ENCODE results near the gene BTBD9. TPM values are rescaled to one million over a fixed set of nuclear protein-coding genes. Genes with fewer than 3 reads are reported as not detected.

Gene BTBD9
- total and polyA plus RNA-seq, 2 donors (not counting 3 experiments of a cell fraction or from before 2014, with no cell fraction given) = 4.9 to 15.0 TPM

GRCh38 chr6:38241200-38241871 is 398.4 kb downstream of the BTBD9 start:
- no peaks in the 10 kb centered on the region for H3K79me2 ChIP-seq (ENCODE audit: control insufficient read depth, insufficient read depth, low read length)
- no peak for TF ChIP-seq POLR2A (IDR thresholded peaks at IDR 0.05; ENCODE audit: low read depth, low read length)
- no peak for DNase-seq (ENCODE audit: low read depth, low spot score)
- POLR2A ChIA-PET = no interaction called here
- CTCF ChIA-PET = interaction anchor here (1.0 kb wide), 1 partner anchor 16 kb away, joined by 4 read pairs; no protein-coding TSS in a partner anchor
- BruUV-seq (replicated peaks) = no TSS peak
- no peaks in the 10 kb centered on the region for H4K20me1 ChIP-seq (replicated peaks; ENCODE audit: control insufficient read depth, extremely low read depth, insufficient read depth, low read length)
- no peaks in the 10 kb centered on the region for H3K4me1 ChIP-seq (ENCODE audit: control insufficient read depth, extremely low read depth, insufficient read depth, low read length)
- H3K4me2 ChIP-seq (ENCODE audit: insufficient read depth, low read length) = no peak overlapping the region
- no peaks in the 10 kb centered on the region for H3K9me1 ChIP-seq (replicated peaks; ENCODE audit: control insufficient read depth, extremely low read depth, insufficient read depth, low read length)
- FAIRE-seq = no peak
- no peaks in the 10 kb centered on the region for H3K9me3 ChIP-seq (replicated peaks; ENCODE audit: control insufficient read depth, insufficient read depth, low read length)
- no peak overlapping the region for H2AFZ ChIP-seq (ENCODE audit: low read depth, low read length)
- intact Hi-C loops (cut with micrococcal nuclease) = no loop called here
- no peaks in the 10 kb centered on the region for H3K36me3 ChIP-seq (ENCODE audit: control insufficient read depth in 2 of 2, extremely low read depth in 1 of 2, insufficient read depth in 2 of 2, low read length in 2 of 2)
- no peak overlapping the region for H3K9ac ChIP-seq (replicated peaks; ENCODE audit: extremely low read depth, insufficient read depth, low read length)
- dilution Hi-C loops (cut with MboI; ENCODE audit: extremely low pct_ligation_motif_present, low sequenced_read_pairs) = no loop called here
- H3K4me3 ChIP-seq (replicated peaks in 1 of 3; ENCODE audit: insufficient read depth in 1 of 3, low read depth in 1 of 3, low read length in 3 of 3) = no peak overlapping the region
- no peak overlapping the region for H3K27ac ChIP-seq (ENCODE audit: insufficient read depth, low read depth, low read length)
- no peaks in the 10 kb centered on the region for H3K27me3 ChIP-seq (ENCODE audit: control insufficient read depth in 2 of 2, insufficient read depth in 2 of 2, low read length in 2 of 2)

GRCh38 chr6:38239719-38240451 is 399.8 kb downstream of the BTBD9 start:
- H3K79me2 ChIP-seq (ENCODE audit: control insufficient read depth, insufficient read depth, low read length) = no peaks in the 10 kb centered on the region
- ChIA-PET CTCF (no interaction called here), POLR2A (no interaction called here)
- H3K9ac ChIP-seq (replicated peaks; ENCODE audit: extremely low read depth, insufficient read depth, low read length) = no peak overlapping the region
- H3K4me3 ChIP-seq (replicated peaks in 1 of 3; ENCODE audit: insufficient read depth in 1 of 3, low read depth in 1 of 3, low read length in 3 of 3) = no peak overlapping the region
- no peaks in the 10 kb centered on the region for H3K4me1 ChIP-seq (ENCODE audit: control insufficient read depth, extremely low read depth, insufficient read depth, low read length)
- no peak overlapping the region for H3K27ac ChIP-seq (ENCODE audit: insufficient read depth, low read depth, low read length)
- H3K9me3 ChIP-seq (replicated peaks; ENCODE audit: control insufficient read depth, insufficient read depth, low read length) = no peaks in the 10 kb centered on the region
- dilution Hi-C loops (cut with MboI; ENCODE audit: extremely low pct_ligation_motif_present, low sequenced_read_pairs) = no loop called here
- H3K36me3 ChIP-seq (ENCODE audit: control insufficient read depth in 2 of 2, extremely low read depth in 1 of 2, insufficient read depth in 2 of 2, low read length in 2 of 2) = no peaks in the 10 kb centered on the region
- peak; percentile 29 for DNase-seq (ENCODE audit: low read depth, low spot score)
- H3K9me1 ChIP-seq (replicated peaks; ENCODE audit: control insufficient read depth, extremely low read depth, insufficient read depth, low read length) = no peaks in the 10 kb centered on the region
- no peak for FAIRE-seq
- no TSS peak for BruUV-seq (replicated peaks)
- no peaks in the 10 kb centered on the region for H3K27me3 ChIP-seq (ENCODE audit: control insufficient read depth in 2 of 2, insufficient read depth in 2 of 2, low read length in 2 of 2)
- intact Hi-C loops (cut with micrococcal nuclease) = no loop called here
- no peak overlapping the region for H2AFZ ChIP-seq (ENCODE audit: low read depth, low read length)
- no peak overlapping the region for H3K4me2 ChIP-seq (ENCODE audit: insufficient read depth, low read length)
- TF ChIP-seq EZH2 (IDR thresholded peaks at IDR 0.05; ENCODE audit: borderline replicate concordance, low read depth, low read length, severe bottlenecking) (no peak), FOS (IDR thresholded peaks at IDR 0.05; ENCODE audit: borderline replicate concordance, insufficient read depth, low read length) (no peak), JUN (IDR thresholded peaks at IDR 0.05; ENCODE audit: borderline replicate concordance, insufficient read depth, insufficient read length, low read depth) (no peak), MAX (IDR thresholded peaks at IDR 0.05; ENCODE audit: insufficient read depth, insufficient read length) (no peak), MYC (IDR thresholded peaks at IDR 0.05; ENCODE audit: low read depth, low read length) (no peak), POLR2A (IDR thresholded peaks at IDR 0.05; ENCODE audit: low read depth, low read length) (no peak), POLR2AphosphoS5 (IDR thresholded peaks at IDR 0.05; ENCODE audit: insufficient read depth, low read depth, low read length) (no peak), GATA2 (IDR thresholded peaks at IDR 0.05; ENCODE audit: insufficient read depth, insufficient read length, low read depth, low read length) (no peak), CTCF (IDR thresholded peaks at IDR 0.05; ENCODE audit: extremely low read depth in 1 of 2, insufficient read depth in 1 of 2, low read depth in 1 of 2, low read length in 2 of 2) (no peak)
- H4K20me1 ChIP-seq (replicated peaks; ENCODE audit: control insufficient read depth, extremely low read depth, insufficient read depth, low read length) = peaks cover 3% of the 10 kb centered on the region

All from endothelial cell of umbilical vein (primary cell).